RKO (cell line): ENCODE measurements around the gene ADAM15.

ENCODE experiments used
- DNase-seq: peaks from one replicate; pipeline ENCODE4 v3.0.0-alpha.2; 2016; ENCODE audit warnings: low spot score

ADAM15 gene

GRCh38 chr1:155050560-155051341, at the start of gene ADAM15:
Gene ADAM15 (plus strand): TSS chr1:155051316. CDS start chr1:155051387, 71 bp downstream.
- peak; percentile 88 for DNase-seq

GRCh38 chr1:155001425-155001674, 49.8 kb upstream of the ADAM15 start:
- DNase-seq: peak; percentile 78

- peak; percentile 99 for DNase-seq
These were observed 49.2 kb upstream of the ADAM15 start for GRCh38 chr1:155001675-155002463.

DNA sequence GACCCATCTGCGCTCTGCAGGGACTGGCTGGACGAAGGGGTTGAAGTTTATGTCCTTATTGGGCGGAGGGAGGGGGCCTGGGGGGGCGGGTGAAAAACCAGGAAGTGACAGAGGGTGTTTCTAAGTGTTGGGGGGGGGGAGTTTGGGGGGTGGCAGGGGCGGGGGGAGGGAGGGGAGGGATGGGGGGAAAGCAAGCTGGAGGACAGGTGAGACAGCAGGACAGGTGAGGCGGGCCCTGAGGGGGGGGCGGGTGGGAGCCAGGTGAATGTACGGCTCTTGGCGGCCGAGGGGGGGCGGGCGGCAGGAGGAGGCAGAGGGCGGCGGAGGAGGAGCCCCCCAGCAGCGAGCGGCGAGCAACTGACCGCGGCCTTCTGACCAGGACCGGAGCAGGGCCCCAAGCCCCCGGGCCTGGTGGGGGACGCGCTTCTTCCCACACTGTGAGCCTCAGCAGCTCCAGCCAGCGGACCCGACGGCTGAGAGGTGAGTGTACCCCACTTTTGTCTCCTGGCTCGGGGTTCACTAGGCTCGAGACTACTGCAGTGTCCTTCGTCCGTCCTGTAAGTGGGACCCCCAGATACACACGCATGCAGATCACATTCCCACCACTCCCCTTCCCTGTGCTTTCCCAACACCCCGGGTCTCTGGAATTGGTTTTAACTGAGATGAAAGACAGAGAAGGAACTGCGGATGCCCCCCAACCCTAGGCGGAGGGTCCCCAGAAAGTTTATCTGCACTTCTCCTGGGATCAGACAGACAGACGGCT, 48.5 kb upstream of the ADAM15 start, which contains the start of gene ZBTB7B:
TSS of gene ZBTB7B (plus strand) at position 339 of the 763 bp plus-strand sequence. CDS start 11,859 bp downstream, outside the sequence.
- DNase-seq: peak; percentile 62

GRCh38 chr1:155003227-155003765, 47.8 kb upstream of the ADAM15 start:
- peak; percentile 45 for DNase-seq

GRCh38 chr1:155003766-155004351, 47.3 kb upstream of the ADAM15 start:
- DNase-seq: peak; percentile 88

DNA sequence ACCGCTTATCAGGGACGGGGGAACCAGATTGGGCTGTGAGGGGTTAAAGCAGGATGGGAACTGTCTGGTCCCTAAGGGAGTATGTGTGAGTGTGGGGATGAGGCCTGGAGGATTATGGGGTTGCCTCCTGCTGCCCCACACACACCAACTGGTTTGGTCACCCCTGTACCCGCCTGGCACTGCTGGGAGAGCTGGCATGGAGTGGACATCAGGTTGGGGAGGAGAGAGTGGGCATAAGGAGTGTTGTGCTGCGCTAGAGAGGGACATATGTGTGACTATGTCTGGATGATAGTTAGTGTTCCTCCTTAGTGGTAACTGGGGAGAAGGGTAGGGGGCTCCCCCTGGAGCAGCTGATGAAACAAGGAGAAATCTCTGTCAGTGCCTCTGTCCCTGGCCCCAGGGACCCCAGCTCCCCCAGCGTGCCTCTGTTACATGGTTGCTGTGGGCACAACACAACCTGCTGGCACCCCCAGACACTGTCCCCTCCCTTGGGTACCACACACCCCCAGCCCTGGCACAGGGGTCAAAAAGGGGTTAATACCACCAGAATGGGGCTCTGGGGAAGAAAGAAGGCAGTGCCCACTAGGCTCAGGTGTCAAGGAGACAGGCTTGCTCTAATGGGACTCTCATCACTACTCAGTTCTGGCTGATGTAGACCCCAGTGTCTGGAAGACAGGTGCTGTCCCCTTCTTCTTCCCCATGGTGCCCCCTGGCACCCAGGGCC, 46.6 kb upstream of the ADAM15 start:
- DNase-seq: no peak

DNA sequence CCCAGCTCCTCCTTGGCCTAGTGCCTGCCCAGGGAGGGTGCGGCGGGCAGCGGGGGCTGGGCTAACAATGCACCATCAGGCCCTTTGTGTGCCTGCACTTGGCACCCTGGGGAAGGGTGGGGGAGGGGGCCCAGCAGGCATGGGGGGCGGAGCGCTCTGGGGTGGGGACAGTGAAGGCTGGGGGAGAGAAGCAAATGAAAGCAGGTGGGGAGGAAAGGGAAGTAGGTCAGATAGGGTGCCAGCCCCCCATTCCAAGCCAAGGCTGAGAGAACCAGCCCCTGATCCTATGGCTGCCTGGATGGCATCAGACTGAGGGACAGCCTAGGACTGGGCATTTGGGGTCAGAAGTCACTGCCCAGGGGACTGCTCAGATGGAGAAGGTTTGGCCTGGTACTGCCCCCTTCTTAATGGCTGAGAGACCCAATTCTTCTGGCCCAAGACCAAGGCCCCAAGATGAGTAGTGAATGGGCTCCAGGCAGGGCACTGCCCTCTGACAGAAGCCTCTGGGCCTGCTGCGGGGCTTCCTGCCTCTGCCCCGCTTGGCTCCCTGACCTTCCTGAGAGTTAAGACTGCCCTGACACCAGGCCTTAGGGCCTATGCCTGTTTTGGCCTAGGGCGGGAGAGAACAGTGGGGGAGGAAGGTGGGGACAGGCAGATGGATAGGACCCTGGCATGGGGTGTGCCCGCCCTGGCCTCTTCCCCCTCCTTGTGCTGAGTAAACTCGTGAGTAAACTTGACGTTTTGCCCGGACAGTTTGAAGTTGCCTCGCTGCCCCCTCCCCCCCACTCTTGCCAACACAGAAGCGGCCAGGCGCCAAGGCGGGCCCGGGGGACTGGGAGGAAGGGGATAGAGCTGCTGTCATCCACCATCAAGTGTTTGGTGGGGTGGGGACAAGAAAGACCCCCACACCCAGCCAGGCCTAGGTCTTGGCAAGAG, 45.8 kb upstream of the ADAM15 start:
- DNase-seq: no peak

- peak; percentile 55 for DNase-seq
These were observed 44.5 kb upstream of the ADAM15 start for GRCh38 chr1:155006601-155007101.

- no peak for DNase-seq
These were observed 43.8 kb upstream of the ADAM15 start for GRCh38 chr1:155007251-155007828.

GRCh38 chr1:155008015-155008941, 42.8 kb upstream of the ADAM15 start:
- no peak for DNase-seq

DNA sequence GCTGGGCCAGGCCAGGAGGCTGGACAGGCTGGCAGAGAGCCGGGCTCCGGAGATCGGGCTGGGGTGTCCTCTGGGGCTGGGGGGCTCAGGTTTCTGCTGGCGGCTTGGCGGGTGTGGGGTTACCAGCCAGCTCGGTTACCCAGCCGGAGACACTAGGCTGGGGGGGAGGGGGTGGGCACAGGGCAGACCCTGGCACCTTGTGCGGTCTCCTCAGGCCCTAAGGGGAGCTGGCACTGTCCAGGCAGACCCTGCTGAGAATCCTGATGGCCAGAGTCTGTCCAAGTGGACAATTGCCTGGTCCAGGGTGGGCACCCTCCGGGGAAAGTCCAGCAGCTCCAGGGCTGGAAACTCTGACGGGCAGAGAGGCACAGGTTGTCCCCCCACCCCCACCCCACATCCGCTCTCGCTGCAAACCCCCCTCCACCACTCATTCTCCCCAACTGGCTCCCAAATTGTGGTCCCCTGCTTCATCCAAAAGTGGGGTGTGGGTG, 41.9 kb upstream of the ADAM15 start:
- DNase-seq: no peak

- no peak for DNase-seq
These were observed 41.4 kb upstream of the ADAM15 start for GRCh38 chr1:155009742-155010141.

GRCh38 chr1:155010211-155010918, 40.8 kb upstream of the ADAM15 start:
- no peak for DNase-seq

DNA sequence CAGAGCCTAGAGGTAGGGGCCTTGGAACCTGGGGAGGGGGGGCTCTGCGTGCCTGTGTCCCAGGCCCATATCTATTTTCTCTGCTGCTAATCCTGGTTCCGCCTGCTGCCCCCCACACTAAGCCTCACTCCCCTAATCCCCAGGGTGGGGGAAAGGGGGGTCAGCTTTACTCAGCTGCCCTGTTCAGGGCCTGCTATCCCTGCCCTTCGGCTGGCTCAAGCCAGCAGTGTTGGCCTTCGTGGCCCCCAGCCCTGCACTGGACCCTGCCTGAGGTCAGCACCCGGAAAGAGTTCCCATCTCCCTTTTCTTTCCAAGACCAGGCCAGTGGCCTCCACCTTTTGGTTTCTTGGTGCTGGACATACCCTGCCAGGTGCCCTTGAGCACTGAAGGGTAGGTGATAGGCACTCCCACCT, 40.1 kb upstream of the ADAM15 start:
- DNase-seq: no peak

DNA sequence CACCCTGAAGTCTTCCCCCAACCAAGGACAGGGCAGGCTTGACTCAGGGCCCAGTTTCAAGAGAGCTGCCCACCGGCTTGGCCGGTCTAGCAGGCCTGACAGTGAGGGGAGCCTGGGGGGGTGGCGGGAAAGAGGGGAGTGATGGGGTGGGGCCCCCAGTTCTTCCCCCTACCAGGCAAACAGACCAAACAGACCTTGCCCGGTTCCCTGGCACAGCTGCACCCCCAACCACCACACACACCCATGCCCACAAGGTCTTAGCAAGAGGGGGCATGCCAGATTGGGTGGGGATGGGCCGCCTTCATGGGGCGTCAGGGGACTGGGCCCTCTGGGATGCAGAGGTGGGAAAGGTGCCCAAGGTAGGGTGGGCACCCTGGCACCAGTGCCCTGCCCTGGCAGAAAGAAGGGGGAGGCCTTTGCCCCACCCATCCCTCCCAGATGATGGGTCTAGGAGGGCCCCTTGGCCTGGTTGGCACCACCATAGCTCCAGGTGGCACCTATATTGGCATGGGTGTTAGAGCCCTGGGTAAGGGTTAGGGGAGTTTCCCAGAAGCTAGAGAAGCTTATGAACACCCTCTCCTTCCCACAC, 39.6 kb upstream of the ADAM15 start:
- DNase-seq: no peak

- no peak for DNase-seq
These were observed 39.0 kb upstream of the ADAM15 start for GRCh38 chr1:155012026-155012546.
